ENCODE data around the gene JAKMIP3. TPM values are rescaled to one million over a fixed set of nuclear protein-coding genes. Genes with fewer than 3 reads are reported as not detected.

The JAKMIP3 gene
- polyA plus RNA-seq, 2 of the 4 experiments (the other 2 are of a cell fraction): 3.1 to 4.1 TPM

GRCh38 chr10:132061030-132061429 is 4.7 kb upstream of the JAKMIP3 start:
- no peak overlapping the region for H3K4me2 ChIP-seq
- TF ChIP-seq POLR2AphosphoS2 (conservative IDR thresholded peaks at IDR 0.05; ENCODE audit: low read length): no peak
- no peak for TF ChIP-seq CBX8 (IDR thresholded peaks at IDR 0.05)
- no peak for TF ChIP-seq NPAS2 (CRISPR knock-in tag; IDR thresholded peaks at IDR 0.05; ENCODE audit: borderline replicate concordance)
- H3K27ac ChIP-seq: no peak overlapping the region
- no peaks in the 10 kb centered on the region for H3K9me3 ChIP-seq
- WGBS (ENCODE audit: missing lambda C conversion rate): 83% methylated on average over 18 of the region's 18 CpGs
- no peak for DNase-seq (ENCODE audit: low read depth in 1 of 2, low spot score in 1 of 2)
- H3K4me1 ChIP-seq: peaks cover 9% of the 10 kb centered on the region
- ChIA-PET POLR2A (no interaction called here), CTCF (interaction anchor here (1.3 to 2.0 kb wide), 3 partner anchors 10 to 110 kb away, joined by 3 to 8 read pairs (median 5); no protein-coding TSS in a partner anchor)
- no peak for FAIRE-seq
- H3K4me3 ChIP-seq: no peak overlapping the region
- ATAC-seq: no peak

- CTCF ChIA-PET: interaction anchor here (1.3 to 2.0 kb wide), 3 partner anchors 9 to 109 kb away, joined by 3 to 8 read pairs (median 5); no protein-coding TSS in a partner anchor
- peaks cover 9% of the 10 kb centered on the region for H3K4me1 ChIP-seq
- no peak overlapping the region for H3K4me3 ChIP-seq
- H3K9me3 ChIP-seq: no peaks in the 10 kb centered on the region
- FAIRE-seq (no peak), ATAC-seq (no peak), DNase-seq (ENCODE audit: low read depth in 1 of 2, low spot score in 1 of 2) (no peak)
- no peak overlapping the region for H3K27ac ChIP-seq
- POLR2A ChIA-PET: no interaction called here
- no peak for TF ChIP-seq CHD4 (IDR thresholded peaks at IDR 0.05; ENCODE audit: borderline replicate concordance)
- TF ChIP-seq MAX (IDR thresholded peaks at IDR 0.05): no peak
- no peak for TF ChIP-seq CEBPB (IDR thresholded peaks at IDR 0.05)
- TF ChIP-seq EP300 (IDR thresholded peaks at IDR 0.05): no peak
- no peak for TF ChIP-seq MAZ (IDR thresholded peaks at IDR 0.05; ENCODE audit: borderline replicate concordance, low read depth, low read length)
- TF ChIP-seq EHF (CRISPR knock-in tag; IDR thresholded peaks at IDR 0.05): no peak
- TF ChIP-seq MAFK (IDR thresholded peaks at IDR 0.05; ENCODE audit: partially characterized antibody): no peak
- TF ChIP-seq HDAC2 (IDR thresholded peaks at IDR 0.05): no peak
- no peak for TF ChIP-seq PHF8 (IDR thresholded peaks at IDR 0.05; ENCODE audit: borderline replicate concordance, low read depth)
- no peak for TF ChIP-seq BCL3 (IDR thresholded peaks at IDR 0.05)
- no peak for TF ChIP-seq RNF2 (IDR thresholded peaks at IDR 0.05; ENCODE audit: borderline replicate concordance, low read depth)
- no peak for TF ChIP-seq ZSCAN20 (CRISPR knock-in tag; IDR thresholded peaks at IDR 0.05)
- TF ChIP-seq KDM5A (IDR thresholded peaks at IDR 0.05): no peak
- no peak for TF ChIP-seq CHD2 (IDR thresholded peaks at IDR 0.05; ENCODE audit: low read length, partially characterized antibody)
- no peak overlapping the region for H3K4me2 ChIP-seq
- WGBS (ENCODE audit: missing lambda C conversion rate): 74% methylated on average over 6 of the region's 6 CpGs
These were observed 4.3 kb upstream of the JAKMIP3 start for GRCh38 chr10:132061465-132061864.

- ChIA-PET CTCF (interaction anchor here (1.3 to 2.0 kb wide), 2 partner anchors 39 to 109 kb away, joined by 3 to 8 read pairs; no protein-coding TSS in a partner anchor), POLR2A (no interaction called here)
- 90% methylated on average over 11 of the region's 11 CpGs for WGBS (ENCODE audit: missing lambda C conversion rate)
- Histone ChIP-seq H3K4me3 (no peak overlapping the region), H3K4me1 (peaks cover 16% of the 10 kb centered on the region), H3K9me3 (no peaks in the 10 kb centered on the region), H3K27ac (no peak overlapping the region), H3K4me2 (no peak overlapping the region)
- DNase-seq (ENCODE audit: low read depth in 1 of 2, low spot score in 1 of 2): no peak
- FAIRE-seq: no peak
- TF ChIP-seq PBX3 (IDR thresholded peaks at IDR 0.05): no peak
- TF ChIP-seq RARB (CRISPR knock-in tag; IDR thresholded peaks at IDR 0.05): no peak
- TF ChIP-seq SMC3 (IDR thresholded peaks at IDR 0.05): no peak
- TF ChIP-seq RFX5 (IDR thresholded peaks at IDR 0.05): no peak
- TF ChIP-seq E2F6 (IDR thresholded peaks at IDR 0.05; ENCODE audit: borderline replicate concordance, low read depth): no peak
- TF ChIP-seq SREBF2 (IDR thresholded peaks at IDR 0.05): no peak
- ATAC-seq: no peak
These were observed 3.6 kb upstream of the JAKMIP3 start for GRCh38 chr10:132062116-132062515.
